WTC11 (cell line): ENCODE measurements around the gene PRDM5. TPM values are rescaled to one million over a fixed set of nuclear protein-coding genes. Genes with fewer than 3 reads are reported as not detected.

Experiments
- ATAC-seq: fragments of 200-7000 bp; cut with Tn5 transposase; 2 replicates; pipeline ENCODE4 v1.10.0; 2021; ENCODE audit warnings: mild to moderate bottlenecking, moderate library complexity
- CTCF ChIA-PET: fragments of 300-600 bp; sonication (Branson Sonifier 250); formaldehyde crosslinking; loops from one replicate; lab custom pipeline; 2021; ENCODE audit warnings: antibody characterized with exemption; lab: Charles Lee
- POLR2A ChIA-PET: fragments of 350-600 bp; sonication (Branson Sonifier 250); formaldehyde crosslinking; loops from one replicate; lab custom pipeline; 2021; ENCODE audit warnings: antibody characterized with exemption; lab: Charles Lee
- DNase-seq: peaks from one replicate; pipeline ENCODE4 v3.0.0; 2021; ENCODE audit warnings: low spot score
- H3K27ac Mint-ChIP-seq: 2 replicates; pipeline ENCODE4 v1.8.0; 2021; ENCODE audit warnings: mixed read lengths
- H3K27me3 Mint-ChIP-seq: 2 replicates; pipeline ENCODE4 v1.8.0; 2021; ENCODE audit warnings: low read depth, mild to moderate bottlenecking, moderate library complexity, mixed read lengths
- H3K36me3 Mint-ChIP-seq: 2 replicates; pipeline ENCODE4 v1.8.0; 2021; ENCODE audit warnings: mixed read lengths
- H3K4me1 Mint-ChIP-seq: 2 replicates; pipeline ENCODE4 v1.8.0; 2022; ENCODE audit warnings: mixed read lengths
- H3K4me3 Mint-ChIP-seq: 2 replicates; pipeline ENCODE4 v1.8.0; 2021; ENCODE audit warnings: mild to moderate bottlenecking, moderate library complexity, mixed read lengths
- H3K9me3 Mint-ChIP-seq: 2 replicates; pipeline ENCODE4 v1.8.0; 2021; ENCODE audit warnings: mixed read lengths
- CBFB ChIP-seq: sonication (generic); formaldehyde crosslinking; IDR thresholded peaks from 2 replicates; pipeline ENCODE4 v1.8.1; 2022; ENCODE audit warnings: mild to moderate bottlenecking, low read depth, missing genetic modification reagents
- CREM ChIP-seq: sonication (generic); formaldehyde crosslinking; IDR thresholded peaks from 2 replicates; pipeline ENCODE4 v1.8.1; 2022; ENCODE audit warnings: mild to moderate bottlenecking, missing genetic modification reagents, moderate library complexity
- ELF4 ChIP-seq: sonication (generic); formaldehyde crosslinking; IDR thresholded peaks from 2 replicates; pipeline ENCODE4 v1.8.1; 2022; ENCODE audit warnings: low read depth, mild to moderate bottlenecking, moderate library complexity, missing genetic modification reagents
- FOXP4 ChIP-seq: sonication (generic); formaldehyde crosslinking; IDR thresholded peaks from 2 replicates; pipeline ENCODE4 v1.8.0; 2022; ENCODE audit warnings: mild to moderate bottlenecking, missing genetic modification reagents
- GABPB1 ChIP-seq: sonication (generic); formaldehyde crosslinking; IDR thresholded peaks from 2 replicates; pipeline ENCODE4 v1.8.1; 2023; ENCODE audit warnings: mild to moderate bottlenecking, missing genetic modification reagents
- GTF2I ChIP-seq: fragments of 250-450 bp; sonication (Bioruptor Pico); conservative IDR thresholded peaks from 2 replicates; pipeline ENCODE4 v1.4.0; 2021; ENCODE audit warnings: mild to moderate bottlenecking
- IRF2 ChIP-seq: sonication (generic); formaldehyde crosslinking; IDR thresholded peaks from 2 replicates; pipeline ENCODE4 v1.8.0; 2022; ENCODE audit warnings: low read depth, missing genetic modification reagents, borderline replicate concordance
- MLX ChIP-seq: sonication (generic); formaldehyde crosslinking; IDR thresholded peaks from 2 replicates; pipeline ENCODE4 v1.8.1; 2023; ENCODE audit warnings: mild to moderate bottlenecking, missing genetic modification reagents, moderate library complexity
- MXD4 ChIP-seq: fragments of 250-450 bp; sonication (Bioruptor Pico); IDR thresholded peaks from 2 replicates; pipeline ENCODE4 v1.8.0; 2021; ENCODE audit warnings: mild to moderate bottlenecking, moderate library complexity, borderline replicate concordance
- NFATC4 ChIP-seq: fragments of 250-450 bp; sonication (Bioruptor Pico); IDR thresholded peaks from 2 replicates; pipeline ENCODE4 v1.9.0; 2021; ENCODE audit warnings: mild to moderate bottlenecking
- RORB ChIP-seq: fragments of 250-450 bp; sonication (Bioruptor Pico); IDR thresholded peaks from 2 replicates; pipeline ENCODE4 v1.9.0; 2021; ENCODE audit warnings: mild to moderate bottlenecking
- SP1 ChIP-seq: sonication (generic); formaldehyde crosslinking; conservative IDR thresholded peaks from 2 replicates; pipeline ENCODE4 v1.8.1; 2022; ENCODE audit warnings: missing genetic modification reagents
- TCF7 ChIP-seq: sonication (generic); formaldehyde crosslinking; IDR thresholded peaks from 2 replicates; pipeline ENCODE4 v1.8.0; 2022; ENCODE audit warnings: mild to moderate bottlenecking, low read depth, missing genetic modification reagents, moderate library complexity
- TEAD4 ChIP-seq: sonication (generic); formaldehyde crosslinking; IDR thresholded peaks from 2 replicates; pipeline ENCODE4 v1.8.0; 2022; ENCODE audit warnings: mild to moderate bottlenecking, missing genetic modification reagents
- ZNF121 ChIP-seq: sonication (generic); formaldehyde crosslinking; IDR thresholded peaks from 2 replicates; pipeline ENCODE4 v1.8.0; 2023; ENCODE audit warnings: missing genetic modification reagents
- ZNF138 ChIP-seq: sonication (generic); formaldehyde crosslinking; conservative IDR thresholded peaks from 2 replicates; pipeline ENCODE4 v1.8.1; 2022; ENCODE audit warnings: mild to moderate bottlenecking, moderate library complexity, missing genetic modification reagents
- ZNF219 ChIP-seq: sonication (generic); formaldehyde crosslinking; IDR thresholded peaks from 2 replicates; pipeline ENCODE4 v1.8.0; 2023; ENCODE audit warnings: missing genetic modification reagents, mild to moderate bottlenecking, borderline replicate concordance
- ZNF263 ChIP-seq: sonication (generic); formaldehyde crosslinking; IDR thresholded peaks from 2 replicates; pipeline ENCODE4 v1.8.1; 2022; ENCODE audit warnings: low read depth, mild to moderate bottlenecking, moderate library complexity, missing genetic modification reagents
- ZNF396 ChIP-seq: fragments of 250-450 bp; sonication (Bioruptor Pico); IDR thresholded peaks from 2 replicates; pipeline ENCODE4 v1.8.0; 2021; ENCODE audit warnings: mild to moderate bottlenecking, moderate library complexity, borderline replicate concordance
- total RNA-seq: library from RNA; stranded (reverse); gene quantifications from 3 replicates; pipeline ENCODE4 v1.2.3, GENCODE V29; 2021
- TF ChIP-seq, protein P1 (sequence below): sonication (generic); formaldehyde crosslinking; IDR thresholded peaks from 2 replicates; pipeline ENCODE4 v1.8.1; 2023; ENCODE audit warnings: mild to moderate bottlenecking, missing genetic modification reagents
- TF ChIP-seq, protein P2 (sequence below): sonication (generic); formaldehyde crosslinking; IDR thresholded peaks from 2 replicates; pipeline ENCODE4 v1.8.0; 2023; ENCODE audit warnings: missing genetic modification reagents, mild to moderate bottlenecking, borderline replicate concordance

Gene PRDM5
- total RNA-seq, 1 experiment from 2014 or later, result 47.0 TPM

- no peak for TF ChIP-seq MLX (CRISPR knock-in tag)
Measured at GRCh38 chr4:120716346-120716745, 206.2 kb downstream of the PRDM5 start (continued).

DNA sequence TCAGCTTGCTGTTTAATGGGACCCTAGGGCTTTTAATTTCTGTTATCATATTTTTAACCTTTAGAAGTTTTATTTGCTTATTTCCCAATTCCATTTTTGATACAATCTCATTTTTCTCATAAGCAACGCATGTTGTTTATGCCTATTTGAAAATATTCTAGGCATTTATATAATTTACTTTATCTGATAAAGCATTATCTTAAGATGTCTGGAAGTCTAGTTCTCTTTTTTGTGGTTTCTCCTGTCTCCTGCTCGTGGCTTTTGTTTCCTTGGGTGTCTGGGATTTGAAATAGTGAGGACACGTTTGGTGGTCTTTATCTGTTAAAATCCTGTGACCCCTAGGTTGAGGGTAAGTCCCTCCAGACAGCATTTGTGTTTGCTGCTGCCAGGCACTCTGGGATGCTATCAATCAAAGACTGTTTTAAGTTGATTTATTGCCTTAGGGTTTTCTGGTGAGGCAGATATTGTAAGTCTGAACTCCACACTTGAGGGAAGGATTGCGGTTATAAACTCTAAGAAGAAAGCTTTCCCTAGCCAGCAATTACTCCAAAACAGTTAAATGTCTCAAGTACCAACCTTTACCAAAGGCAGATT, 208.0 kb downstream of the PRDM5 start:
- Mint-ChIP-seq H3K36me3 (peaks cover 5% of the 10 kb centered on the region; the same call in 1 of the 2 replicates), H3K9me3 (peaks cover 5% of the 10 kb centered on the region; the same call in 1 of the 2 replicates), H3K4me1 (peaks cover 4% of the 10 kb centered on the region), H3K27ac (no peak overlapping the region), H3K27me3 (no peaks in the 10 kb centered on the region), H3K4me3 (no peak overlapping the region)
- no peak for ATAC-seq
- CTCF ChIA-PET, result no interaction called here
- DNase-seq, result no peak
- TF ChIP-seq SP1 (CRISPR knock-in tag) (no peak), RORB (CRISPR knock-in tag) (no peak), MXD4 (CRISPR knock-in tag) (no peak), ZNF263 (no peak)
- POLR2A ChIA-PET, result no interaction called here

GRCh38 chr4:120709991-120710390, 212.5 kb downstream of the PRDM5 start:
- Mint-ChIP-seq H3K9me3 (peaks cover 5% of the 10 kb centered on the region; the same call in 1 of the 2 replicates), H3K27me3 (no peaks in the 10 kb centered on the region), H3K4me3 (no peak overlapping the region), H3K27ac (no peak overlapping the region), H3K36me3 (peaks cover 5% of the 10 kb centered on the region; the same call in 1 of the 2 replicates), H3K4me1 (peaks cover 4% of the 10 kb centered on the region)
- TF ChIP-seq ZNF396 (CRISPR knock-in tag) (no peak), ZNF121 (no peak), FOXP4 (CRISPR knock-in tag) (no peak), NFATC4 (no peak), TCF7 (CRISPR knock-in tag) (no peak)
- TF ChIP-seq, protein P1, sequence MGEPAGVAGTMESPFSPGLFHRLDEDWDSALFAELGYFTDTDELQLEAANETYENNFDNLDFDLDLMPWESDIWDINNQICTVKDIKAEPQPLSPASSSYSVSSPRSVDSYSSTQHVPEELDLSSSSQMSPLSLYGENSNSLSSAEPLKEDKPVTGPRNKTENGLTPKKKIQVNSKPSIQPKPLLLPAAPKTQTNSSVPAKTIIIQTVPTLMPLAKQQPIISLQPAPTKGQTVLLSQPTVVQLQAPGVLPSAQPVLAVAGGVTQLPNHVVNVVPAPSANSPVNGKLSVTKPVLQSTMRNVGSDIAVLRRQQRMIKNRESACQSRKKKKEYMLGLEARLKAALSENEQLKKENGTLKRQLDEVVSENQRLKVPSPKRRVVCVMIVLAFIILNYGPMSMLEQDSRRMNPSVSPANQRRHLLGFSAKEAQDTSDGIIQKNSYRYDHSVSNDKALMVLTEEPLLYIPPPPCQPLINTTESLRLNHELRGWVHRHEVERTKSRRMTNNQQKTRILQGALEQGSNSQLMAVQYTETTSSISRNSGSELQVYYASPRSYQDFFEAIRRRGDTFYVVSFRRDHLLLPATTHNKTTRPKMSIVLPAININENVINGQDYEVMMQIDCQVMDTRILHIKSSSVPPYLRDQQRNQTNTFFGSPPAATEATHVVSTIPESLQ, result no peak
- POLR2A ChIA-PET, result no interaction called here
- DNase-seq (no peak), ATAC-seq (no peak)
- CTCF ChIA-PET, result no interaction called here

GRCh38 chr4:120704538-120704937, 218.0 kb downstream of the PRDM5 start:
- Mint-ChIP-seq H3K4me1 (no peaks in the 10 kb centered on the region), H3K36me3 (peaks cover 9% of the 10 kb centered on the region), H3K27me3 (no peaks in the 10 kb centered on the region), H3K4me3 (no peak overlapping the region), H3K9me3 (peaks cover 4% of the 10 kb centered on the region), H3K27ac (no peak overlapping the region)
- ATAC-seq (no peak), DNase-seq (no peak)
- ChIA-PET POLR2A (no interaction called here), CTCF (no interaction called here)
- TF ChIP-seq CBFB (no peak), ZNF138 (CRISPR knock-in tag) (no peak), GABPB1 (CRISPR knock-in tag) (no peak), IRF2 (CRISPR knock-in tag) (no peak), ELF4 (no peak), CREM (no peak), GTF2I (CRISPR knock-in tag) (no peak), TEAD4 (CRISPR knock-in tag) (no peak), ZNF219 (no peak)
- TF ChIP-seq, protein P2, sequence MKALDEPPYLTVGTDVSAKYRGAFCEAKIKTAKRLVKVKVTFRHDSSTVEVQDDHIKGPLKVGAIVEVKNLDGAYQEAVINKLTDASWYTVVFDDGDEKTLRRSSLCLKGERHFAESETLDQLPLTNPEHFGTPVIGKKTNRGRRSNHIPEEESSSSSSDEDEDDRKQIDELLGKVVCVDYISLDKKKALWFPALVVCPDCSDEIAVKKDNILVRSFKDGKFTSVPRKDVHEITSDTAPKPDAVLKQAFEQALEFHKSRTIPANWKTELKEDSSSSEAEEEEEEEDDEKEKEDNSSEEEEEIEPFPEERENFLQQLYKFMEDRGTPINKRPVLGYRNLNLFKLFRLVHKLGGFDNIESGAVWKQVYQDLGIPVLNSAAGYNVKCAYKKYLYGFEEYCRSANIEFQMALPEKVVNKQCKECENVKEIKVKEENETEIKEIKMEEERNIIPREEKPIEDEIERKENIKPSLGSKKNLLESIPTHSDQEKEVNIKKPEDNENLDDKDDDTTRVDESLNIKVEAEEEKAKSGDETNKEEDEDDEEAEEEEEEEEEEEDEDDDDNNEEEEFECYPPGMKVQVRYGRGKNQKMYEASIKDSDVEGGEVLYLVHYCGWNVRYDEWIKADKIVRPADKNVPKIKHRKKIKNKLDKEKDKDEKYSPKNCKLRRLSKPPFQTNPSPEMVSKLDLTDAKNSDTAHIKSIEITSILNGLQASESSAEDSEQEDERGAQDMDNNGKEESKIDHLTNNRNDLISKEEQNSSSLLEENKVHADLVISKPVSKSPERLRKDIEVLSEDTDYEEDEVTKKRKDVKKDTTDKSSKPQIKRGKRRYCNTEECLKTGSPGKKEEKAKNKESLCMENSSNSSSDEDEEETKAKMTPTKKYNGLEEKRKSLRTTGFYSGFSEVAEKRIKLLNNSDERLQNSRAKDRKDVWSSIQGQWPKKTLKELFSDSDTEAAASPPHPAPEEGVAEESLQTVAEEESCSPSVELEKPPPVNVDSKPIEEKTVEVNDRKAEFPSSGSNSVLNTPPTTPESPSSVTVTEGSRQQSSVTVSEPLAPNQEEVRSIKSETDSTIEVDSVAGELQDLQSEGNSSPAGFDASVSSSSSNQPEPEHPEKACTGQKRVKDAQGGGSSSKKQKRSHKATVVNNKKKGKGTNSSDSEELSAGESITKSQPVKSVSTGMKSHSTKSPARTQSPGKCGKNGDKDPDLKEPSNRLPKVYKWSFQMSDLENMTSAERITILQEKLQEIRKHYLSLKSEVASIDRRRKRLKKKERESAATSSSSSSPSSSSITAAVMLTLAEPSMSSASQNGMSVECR (CRISPR knock-in tag), result no peak
- TF ChIP-seq, protein P1, result no peak
